ENCODE results near the gene BRDT. TPM values are rescaled to one million over a fixed set of nuclear protein-coding genes. Genes with fewer than 3 reads are reported as not detected.

Gene BRDT
- total RNA-seq, 1 donor from 2014 or later, result not detected

DNA sequence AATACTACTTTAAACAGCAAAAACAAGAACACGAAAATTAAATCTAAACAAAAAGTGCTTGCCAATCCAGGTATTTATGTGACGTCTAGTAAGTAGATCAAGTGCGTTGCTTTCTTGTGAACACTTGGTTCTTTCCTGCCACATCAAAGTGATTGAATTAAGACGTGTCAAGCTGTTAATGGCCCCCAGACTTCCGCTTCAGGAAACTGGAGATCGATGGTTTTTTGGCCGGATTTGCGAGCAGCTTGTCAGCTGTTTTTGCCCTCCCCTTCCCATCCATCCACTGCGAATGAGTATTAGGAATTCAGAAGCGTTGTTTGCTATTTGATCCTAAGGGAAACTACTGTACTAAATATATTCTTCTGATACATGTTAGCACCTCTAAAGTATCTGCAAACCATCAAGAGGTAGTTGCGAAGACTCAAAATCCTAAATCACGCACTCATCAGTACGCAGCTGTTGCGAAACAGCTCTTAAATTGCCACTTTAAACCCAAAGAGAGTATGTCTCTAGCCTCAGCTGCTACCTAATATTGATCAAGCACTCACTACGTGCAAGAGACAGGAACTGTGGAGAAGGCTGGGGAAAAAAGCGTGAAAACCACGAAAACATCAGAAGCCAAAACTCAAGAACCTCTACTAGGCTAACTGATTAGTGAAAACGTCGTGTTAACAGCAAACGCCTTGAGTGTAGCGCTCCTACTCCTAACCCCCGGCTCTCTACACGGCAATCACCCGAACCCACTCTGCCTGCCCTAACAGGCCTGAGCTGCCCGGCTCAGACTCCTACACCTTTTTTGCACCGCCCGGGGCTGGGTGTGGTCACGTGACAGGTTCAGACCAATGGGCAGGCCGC, 473 bp upstream of the BRDT start:
- Mint-ChIP-seq H3K4me1 (peaks cover 5% of the 10 kb centered on the region), H3K36me3 (ENCODE audit: low read depth) (no peaks in the 10 kb centered on the region), H3K9me3 (peaks cover 8% of the 10 kb centered on the region), H3K27me3 (ENCODE audit: low read depth) (no peaks in the 10 kb centered on the region), H3K4me3 (no peak overlapping the region), H3K27ac (ENCODE audit: unreplicated experiment) (no peak overlapping the region)
- DNase-seq (ENCODE audit: low read depth, low spot score), result no peak
- no peak for TF ChIP-seq CTCF (conservative IDR thresholded peaks at IDR 0.05)

GRCh38 chr1:91952187-91952586, 3.0 kb downstream of the BRDT start:
- no peak for TF ChIP-seq CTCF (conservative IDR thresholded peaks at IDR 0.05)
- H3K9me3 Mint-ChIP-seq, result peaks cover 7% of the 10 kb centered on the region
- DNase-seq (ENCODE audit: low read depth, low spot score), result no peak
- no peaks in the 10 kb centered on the region for H3K36me3 Mint-ChIP-seq (ENCODE audit: low read depth)
- peaks cover 3% of the 10 kb centered on the region for H3K4me1 Mint-ChIP-seq
- H3K27me3 Mint-ChIP-seq (ENCODE audit: low read depth), result no peaks in the 10 kb centered on the region
- H3K27ac Mint-ChIP-seq (ENCODE audit: unreplicated experiment), result no peak overlapping the region
- no peak overlapping the region for H3K4me3 Mint-ChIP-seq

DNA sequence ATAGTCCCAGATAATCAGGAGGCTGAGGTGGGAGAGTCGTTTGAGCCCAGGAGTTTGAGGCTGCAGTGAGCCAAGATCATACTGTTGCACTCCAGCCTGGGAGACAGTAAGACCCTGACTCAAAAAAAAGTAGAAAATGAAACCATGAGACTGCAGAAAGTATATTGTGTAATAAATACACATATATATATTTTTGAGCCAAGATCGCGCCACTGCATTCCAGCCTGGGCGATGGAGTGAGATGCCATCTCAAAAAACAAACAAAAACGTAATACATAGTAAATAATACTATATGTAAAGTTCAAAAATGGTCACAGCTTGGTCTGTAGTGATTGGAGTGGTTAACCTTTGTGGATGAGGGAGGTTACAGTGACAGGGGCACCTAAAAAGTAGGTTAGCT, 9.7 kb downstream of the BRDT start:
- no peaks in the 10 kb centered on the region for H3K4me1 Mint-ChIP-seq
- no peaks in the 10 kb centered on the region for H3K27me3 Mint-ChIP-seq (ENCODE audit: low read depth)
- no peak for DNase-seq (ENCODE audit: low read depth, low spot score)
- no peaks in the 10 kb centered on the region for H3K9me3 Mint-ChIP-seq
- H3K4me3 Mint-ChIP-seq, result no peak overlapping the region
- TF ChIP-seq CTCF (conservative IDR thresholded peaks at IDR 0.05), result no peak
- no peak overlapping the region for H3K27ac Mint-ChIP-seq (ENCODE audit: unreplicated experiment)
- no peaks in the 10 kb centered on the region for H3K36me3 Mint-ChIP-seq (ENCODE audit: low read depth)

- Mint-ChIP-seq H3K27me3 (ENCODE audit: low read depth) (no peaks in the 10 kb centered on the region), H3K27ac (ENCODE audit: unreplicated experiment) (no peak overlapping the region), H3K4me1 (no peaks in the 10 kb centered on the region), H3K36me3 (ENCODE audit: low read depth) (peaks cover 4% of the 10 kb centered on the region), H3K9me3 (peaks cover 4% of the 10 kb centered on the region), H3K4me3 (no peak overlapping the region)
- TF ChIP-seq CTCF (conservative IDR thresholded peaks at IDR 0.05), result no peak
- no peak for DNase-seq (ENCODE audit: low read depth, low spot score)
These were observed 19.1 kb downstream of the BRDT start for GRCh38 chr1:91968334-91968733.

DNA sequence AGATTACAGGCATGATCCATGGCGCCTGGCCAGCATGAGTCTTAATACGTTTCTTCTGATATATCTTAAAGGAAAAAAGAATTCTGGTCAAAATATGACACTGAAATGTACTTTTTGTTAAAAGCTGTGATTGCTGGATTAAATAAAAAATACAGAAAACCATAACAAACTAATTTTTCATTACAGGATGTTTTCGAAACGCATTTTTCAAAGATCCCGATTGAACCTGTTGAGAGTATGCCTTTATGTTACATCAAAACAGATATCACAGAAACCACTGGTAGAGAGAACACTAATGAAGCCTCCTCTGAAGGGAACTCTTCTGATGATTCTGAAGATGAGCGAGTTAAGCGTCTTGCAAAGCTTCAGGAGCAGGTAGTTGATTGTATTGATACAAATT, 30.2 kb downstream of the BRDT start:
- DNase-seq (ENCODE audit: low read depth, low spot score), result no peak
- Mint-ChIP-seq H3K27ac (ENCODE audit: unreplicated experiment) (no peak overlapping the region), H3K36me3 (ENCODE audit: low read depth) (no peaks in the 10 kb centered on the region), H3K4me3 (no peak overlapping the region), H3K27me3 (ENCODE audit: low read depth) (no peaks in the 10 kb centered on the region), H3K4me1 (no peaks in the 10 kb centered on the region), H3K9me3 (no peaks in the 10 kb centered on the region)
- no peak for TF ChIP-seq CTCF (conservative IDR thresholded peaks at IDR 0.05)
